Measurements from ENCODE around the gene HDHD5. TPM values are rescaled to one million over a fixed set of nuclear protein-coding genes. Genes with fewer than 3 reads are reported as not detected.

Gene HDHD5
- 10 to 100 TPM; 38.5 to 40.7 TPM for total RNA-seq

GRCh38 chr22:17158568-17159503 is at the start of gene HDHD5:
TSS of gene HDHD5 (minus strand) at chr22:17159277. CDS start at chr22:17159251, 26 bp downstream.
- ChIA-PET POLR2A (interaction anchor here (0.8 to 1.0 kb wide), 2 partner anchors 73 to 199 kb away, joined by 3 to 4 read pairs; no protein-coding TSS in a partner anchor), CTCF (interaction anchor here (0.6 to 5.9 kb wide), 5 partner anchors 14 to 343 kb away, joined by 3 to 44 read pairs (median 3); no protein-coding TSS in a partner anchor)
- peak within 1 kb of the TSS; percentile 75 for H3K27ac Mint-ChIP-seq
- H3K36me3 Mint-ChIP-seq (ENCODE audit: low read depth): peaks cover 8% of the 10 kb centered on the region
- H3K9me3 Mint-ChIP-seq (ENCODE audit: insufficient read depth): no peaks in the 10 kb centered on the region
- peak; percentile 89 for ATAC-seq
- peak within 1 kb of the TSS; percentile 81 for H3K4me3 Mint-ChIP-seq
- H3K27me3 Mint-ChIP-seq (ENCODE audit: low read depth): no peaks in the 10 kb centered on the region
- H3K4me1 Mint-ChIP-seq (ENCODE audit: low read depth): peaks cover 31% of the 10 kb centered on the region
- peak; percentile 91 for DNase-seq

GRCh38 chr22:17205432-17205831 is 46.4 kb upstream of the HDHD5 start:
- ATAC-seq: no peak
- peaks cover 36% of the 10 kb centered on the region for H3K36me3 Mint-ChIP-seq (ENCODE audit: low read depth)
- H3K27me3 Mint-ChIP-seq (ENCODE audit: low read depth): no peaks in the 10 kb centered on the region
- POLR2A ChIA-PET: no interaction called here
- H3K4me3 Mint-ChIP-seq: no peak overlapping the region
- no peak for DNase-seq
- CTCF ChIA-PET: interaction anchor here (0.6 to 2.3 kb wide), 6 partner anchors 9 to 300 kb away, joined by 3 to 10 read pairs (median 4); no protein-coding TSS in a partner anchor
- no peaks in the 10 kb centered on the region for H3K9me3 Mint-ChIP-seq (ENCODE audit: insufficient read depth)
- no peak overlapping the region for H3K27ac Mint-ChIP-seq
- H3K4me1 Mint-ChIP-seq (ENCODE audit: low read depth): no peaks in the 10 kb centered on the region

- Mint-ChIP-seq H3K27ac (no peak overlapping the region), H3K36me3 (ENCODE audit: low read depth) (peaks cover 41% of the 10 kb centered on the region), H3K4me1 (ENCODE audit: low read depth) (no peaks in the 10 kb centered on the region), H3K27me3 (ENCODE audit: low read depth) (no peaks in the 10 kb centered on the region), H3K9me3 (ENCODE audit: insufficient read depth) (no peaks in the 10 kb centered on the region), H3K4me3 (no peak overlapping the region)
- ATAC-seq (no peak), DNase-seq (no peak)
- POLR2A ChIA-PET: no interaction called here
- CTCF ChIA-PET: interaction anchor here (1.5 kb wide), 1 partner anchor 300 kb away, joined by 3 read pairs; no protein-coding TSS in a partner anchor
Observed at GRCh38 chr22:17201285-17201945, 42.3 kb upstream of the HDHD5 start.

- POLR2A ChIA-PET: no interaction called here
Observed at GRCh38 chr22:17199003-17199731, 40.1 kb upstream of the HDHD5 start.

GRCh38 chr22:17198170-17199002 is 39.3 kb upstream of the HDHD5 start:
- Mint-ChIP-seq H3K27me3 (ENCODE audit: low read depth) (no peaks in the 10 kb centered on the region), H3K9me3 (ENCODE audit: insufficient read depth) (no peaks in the 10 kb centered on the region), H3K4me3 (no peak overlapping the region), H3K4me1 (ENCODE audit: low read depth) (no peaks in the 10 kb centered on the region), H3K36me3 (ENCODE audit: low read depth) (peaks cover 30% of the 10 kb centered on the region), H3K27ac (no peak overlapping the region)
- ChIA-PET CTCF (no interaction called here), POLR2A (no interaction called here)
- ATAC-seq (no peak), DNase-seq (no peak)

More at GRCh38 chr22:17199003-17199731, 40.1 kb upstream of the HDHD5 start:
- no peak overlapping the region for H3K4me3 Mint-ChIP-seq
- DNase-seq: no peak
- CTCF ChIA-PET: interaction anchor here (1.3 kb wide), 1 partner anchor 27 kb away, joined by 5 read pairs; no protein-coding TSS in a partner anchor
- no peak for ATAC-seq
- H3K9me3 Mint-ChIP-seq (ENCODE audit: insufficient read depth): no peaks in the 10 kb centered on the region
- no peaks in the 10 kb centered on the region for H3K4me1 Mint-ChIP-seq (ENCODE audit: low read depth)
- no peak overlapping the region for H3K27ac Mint-ChIP-seq
- H3K27me3 Mint-ChIP-seq (ENCODE audit: low read depth): no peaks in the 10 kb centered on the region
- peaks cover 36% of the 10 kb centered on the region for H3K36me3 Mint-ChIP-seq (ENCODE audit: low read depth)

- no peaks in the 10 kb centered on the region for H3K27me3 Mint-ChIP-seq (ENCODE audit: low read depth)
- H3K4me3 Mint-ChIP-seq: no peak overlapping the region
- H3K36me3 Mint-ChIP-seq (ENCODE audit: low read depth): peaks cover 6% of the 10 kb centered on the region
- no peaks in the 10 kb centered on the region for H3K4me1 Mint-ChIP-seq (ENCODE audit: low read depth)
- ChIA-PET POLR2A (interaction anchor here (0.6 kb wide), 1 partner anchor 123 kb away, joined by 6 read pairs; no protein-coding TSS in a partner anchor), CTCF (no interaction called here)
- no peak overlapping the region for H3K27ac Mint-ChIP-seq
- DNase-seq (no peak), ATAC-seq (no peak)
- H3K9me3 Mint-ChIP-seq (ENCODE audit: insufficient read depth): no peaks in the 10 kb centered on the region
Observed at GRCh38 chr22:17194213-17194612, 35.1 kb upstream of the HDHD5 start.

GRCh38 chr22:17192186-17192585 is 33.1 kb upstream of the HDHD5 start:
- H3K27ac Mint-ChIP-seq: no peak overlapping the region
- POLR2A ChIA-PET: no interaction called here
- no peaks in the 10 kb centered on the region for H3K4me1 Mint-ChIP-seq (ENCODE audit: low read depth)
- DNase-seq: no peak
- H3K27me3 Mint-ChIP-seq (ENCODE audit: low read depth): no peaks in the 10 kb centered on the region
- no peak overlapping the region for H3K4me3 Mint-ChIP-seq
- no peaks in the 10 kb centered on the region for H3K9me3 Mint-ChIP-seq (ENCODE audit: insufficient read depth)
- peaks cover 12% of the 10 kb centered on the region for H3K36me3 Mint-ChIP-seq (ENCODE audit: low read depth)
- no peak for ATAC-seq
- CTCF ChIA-PET: interaction anchor here (3.5 kb wide), 1 partner anchor 20 kb away, joined by 13 read pairs; no protein-coding TSS in a partner anchor

- Mint-ChIP-seq H3K4me1 (ENCODE audit: low read depth) (no peaks in the 10 kb centered on the region), H3K27ac (no peak overlapping the region), H3K4me3 (no peak overlapping the region), H3K36me3 (ENCODE audit: low read depth) (peaks cover 12% of the 10 kb centered on the region), H3K9me3 (ENCODE audit: insufficient read depth) (no peaks in the 10 kb centered on the region), H3K27me3 (ENCODE audit: low read depth) (no peaks in the 10 kb centered on the region)
- DNase-seq: no peak
- no peak for ATAC-seq
- POLR2A ChIA-PET: no interaction called here
- CTCF ChIA-PET: interaction anchor here (3.5 kb wide), 1 partner anchor 19 kb away, joined by 13 read pairs; no protein-coding TSS in a partner anchor
Observed at GRCh38 chr22:17191163-17191784, 32.2 kb upstream of the HDHD5 start.

- no peaks in the 10 kb centered on the region for H3K9me3 Mint-ChIP-seq (ENCODE audit: insufficient read depth)
- peaks cover 16% of the 10 kb centered on the region for H3K36me3 Mint-ChIP-seq (ENCODE audit: low read depth)
- DNase-seq (no peak), ATAC-seq (no peak)
- no peaks in the 10 kb centered on the region for H3K4me1 Mint-ChIP-seq (ENCODE audit: low read depth)
- no peaks in the 10 kb centered on the region for H3K27me3 Mint-ChIP-seq (ENCODE audit: low read depth)
- CTCF ChIA-PET: interaction anchor here (3.5 kb wide), 1 partner anchor 19 kb away, joined by 13 read pairs; no protein-coding TSS in a partner anchor
- no peak overlapping the region for H3K4me3 Mint-ChIP-seq
- H3K27ac Mint-ChIP-seq: no peak overlapping the region
- POLR2A ChIA-PET: no interaction called here
Observed at GRCh38 chr22:17190702-17191101, 31.6 kb upstream of the HDHD5 start.

- Mint-ChIP-seq H3K27ac (no peak overlapping the region), H3K27me3 (ENCODE audit: low read depth) (no peaks in the 10 kb centered on the region), H3K9me3 (ENCODE audit: insufficient read depth) (no peaks in the 10 kb centered on the region), H3K4me3 (no peak overlapping the region), H3K36me3 (ENCODE audit: low read depth) (peaks cover 15% of the 10 kb centered on the region), H3K4me1 (ENCODE audit: low read depth) (peaks cover 7% of the 10 kb centered on the region)
- POLR2A ChIA-PET: no interaction called here
- CTCF ChIA-PET: no interaction called here
- DNase-seq (no peak), ATAC-seq (no peak)
Observed at GRCh38 chr22:17176715-17177114, 17.6 kb upstream of the HDHD5 start.
